Midbrain (tissue), 1 donor: ENCODE data around the gene FSD1.
"Not testable (repeated sequence)": the region's sequence is repeated elsewhere in the genome, so short reads cannot be mapped to it uniquely, and the experiment has no call there.

Experiments
- DNase-seq: peaks from one replicate; lab custom pipeline; 2025; lab: John Stamatoyannopoulos, UW

The FSD1 gene

GRCh38 chr19:4304538-4305256 is at the start of gene FSD1:
Gene FSD1 (plus strand): TSS chr19:4304598. CDS start chr19:4304747, 149 bp downstream.
- peak; percentile 17 for DNase-seq

- DNase-seq: no peak
Observed at GRCh38 chr19:4256563-4256962, 47.8 kb upstream of the FSD1 start.

GRCh38 chr19:4257025-4257424 is 47.4 kb upstream of the FSD1 start:
- no peak for DNase-seq

GRCh38 chr19:4258181-4258580 is 46.2 kb upstream of the FSD1 start:
- no peak for DNase-seq

- DNase-seq: no peak
Observed at GRCh38 chr19:4260613-4261191, 43.7 kb upstream of the FSD1 start.

GRCh38 chr19:4264812-4265211 is 39.6 kb upstream of the FSD1 start:
- no peak for DNase-seq

GRCh38 chr19:4266253-4267000 is 38.0 kb upstream of the FSD1 start:
- no peak for DNase-seq

GRCh38 chr19:4267101-4267900 is 37.1 kb upstream of the FSD1 start:
- DNase-seq: peak; percentile 2

GRCh38 chr19:4267901-4268815 is 36.2 kb upstream of the FSD1 start:
- no peak for DNase-seq

- DNase-seq: no peak
Observed at GRCh38 chr19:4268816-4269430, 35.5 kb upstream of the FSD1 start.

- DNase-seq: no peak
Observed at GRCh38 chr19:4272894-4273293, 31.5 kb upstream of the FSD1 start.

GRCh38 chr19:4274321-4274686 is 30.1 kb upstream of the FSD1 start:
- not testable (repeated sequence) for DNase-seq

- DNase-seq: no peak
Observed at GRCh38 chr19:4277191-4277696, 27.2 kb upstream of the FSD1 start.

- no peak for DNase-seq
Observed at GRCh38 chr19:4278010-4278409, 26.4 kb upstream of the FSD1 start.

- no peak for DNase-seq
Observed at GRCh38 chr19:4278419-4279266, 25.8 kb upstream of the FSD1 start, which contains the start of gene SHD. Gene SHD (plus strand): TSS chr19:4279266. CDS start chr19:4280064, 798 bp downstream.

- DNase-seq: no peak
Observed at GRCh38 chr19:4279267-4279529, 25.2 kb upstream of the FSD1 start.

GRCh38 chr19:4279530-4280422 is 24.6 kb upstream of the FSD1 start:
- DNase-seq: no peak

- no peak for DNase-seq
Observed at GRCh38 chr19:4284176-4284958, 20.0 kb upstream of the FSD1 start.
